Esophagus muscularis mucosa (tissue), 4 donors: ENCODE data around the gene UNG. TPM values are rescaled to one million over a fixed set of nuclear protein-coding genes. Genes with fewer than 3 reads are reported as not detected.

Experiments
- DNase-seq: peaks from one replicate; pipeline ENCODE4 v3.0.0-alpha.2; 2017; ENCODE audit errors: extremely low spot score
- H3K27ac ChIP-seq, 4 donors: fragments of 200-600 bp; sonication (generic); replicated peaks in 1 of 4; 1 replicate in 3 of 4; 2 replicates in 1 of 4; pipeline ENCODE4 v1.5.1; 2016 to 2019; ENCODE audit warnings: mild to moderate bottlenecking in 1 of 4
- H3K27me3 ChIP-seq, 4 donors: fragments of 200-600 bp; sonication (generic); one replicate each; pipeline versions ENCODE4 v1.5.1 to v1.6.0; 2016 to 2019
- H3K36me3 ChIP-seq, 4 donors: fragments of 200-600 bp; sonication (generic); one replicate each; pipeline ENCODE4 v1.5.1; 2016 to 2019
- H3K4me1 ChIP-seq, 4 donors: fragments of 200-600 bp; sonication (generic); one replicate each; pipeline ENCODE4 v1.5.1; 2016 to 2019
- H3K4me3 ChIP-seq, 4 donors: fragments of 200-600 bp; sonication (generic); 1 replicate in 2 of 4; 2 replicates in 2 of 4; pipeline ENCODE4 v1.5.1; 2016 to 2019; ENCODE audit warnings: mild to moderate bottlenecking in 4 of 4, moderate library complexity in 1 of 4
- H3K9me3 ChIP-seq, 4 donors: fragments of 200-600 bp; sonication (generic); 1 replicate in 3 of 4; 2 replicates in 1 of 4; pipeline ENCODE4 v1.5.1; 2016 to 2019
- EP300 ChIP-seq: sonication (generic); formaldehyde crosslinking; IDR thresholded peaks from one replicate; pipeline ENCODE4 v1.6.1; 2017; ENCODE audit warnings: antibody characterized with exemption
- POLR2A ChIP-seq: fragments of 450-650 bp; IDR thresholded peaks from one replicate; pipeline ENCODE4 v1.6.1; 2017; ENCODE audit warnings: antibody characterized with exemption, moderate library complexity, mild to moderate bottlenecking, low read depth
- POLR2AphosphoS5 ChIP-seq, 2 donors: sonication (generic); formaldehyde crosslinking; IDR thresholded peaks; one replicate each; pipeline ENCODE4 v1.6.1; 2017; ENCODE audit warnings: antibody characterized with exemption in 2 of 2
- WGBS: methylation state at CpG from one replicate; pipeline ENCODE4 v1.1.5; 2018; 5-methylcytosine and 5-hydroxymethylcytosine counted together
- intact Hi-C: fragments of 100-400 bp; cut with DNase I; formaldehyde crosslinking; loops from one replicate; pipeline ENCODE4 v1.15.1; 2023
- total RNA-seq, 4 donors: library from RNA; depleted of rRNA; stranded (reverse); fragments of >200 nt; gene quantifications; one replicate each; pipeline versions ENCODE4 v1.1.0 to v1.2.1, GENCODE V29; 2016
- TF ChIP-seq, protein P1 (sequence below), 3 experiments: fragments of 200-600 bp in 2 of 3; fragments of 450-650 bp in 1 of 3; sonication (generic) in 2 of 3; IDR thresholded peaks; one replicate each; pipeline ENCODE4 v1.5.1; 2017 to 2019; ENCODE audit warnings: antibody characterized with exemption in 3 of 3, mild to moderate bottlenecking in 2 of 3, moderate library complexity in 1 of 3

Gene UNG
- total RNA-seq, 4 donors from 2014 or later = 11.2 to 18.4 (median 14.3) TPM

DNA sequence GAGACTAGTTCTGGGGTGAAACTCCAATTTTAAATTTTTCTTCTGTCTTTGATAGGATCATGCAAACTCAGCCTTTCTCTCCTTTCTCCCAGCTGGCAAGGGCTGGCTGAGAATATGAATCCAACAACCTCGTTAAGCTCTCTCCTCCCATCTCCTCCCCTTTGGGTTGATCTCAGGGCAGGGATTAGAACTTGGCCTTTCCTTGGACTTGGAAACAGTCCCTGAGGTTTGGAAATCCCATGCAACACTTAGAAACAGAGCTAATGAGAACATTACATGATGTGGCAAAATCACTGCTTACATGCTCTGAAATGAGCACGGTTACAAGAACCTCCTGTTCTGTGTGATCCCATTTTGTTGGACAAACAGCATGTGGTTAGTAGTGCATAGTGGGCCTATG lies 50.6 kb downstream of the UNG start:
- no peaks in the 10 kb centered on the region for H3K9me3 ChIP-seq
- no peak for DNase-seq
- peaks cover 41 to 57% (median 48%) of the 10 kb centered on the region in 4 donors for H3K4me1 ChIP-seq
- H3K27ac ChIP-seq = peak overlapping the region; percentile 76 to 83 (median 80)
- H3K36me3 ChIP-seq = peaks cover 0 to 16% (median 0%) of the 10 kb centered on the region in 4 donors
- no peak overlapping the region for H3K4me3 ChIP-seq
- H3K27me3 ChIP-seq = no peaks in the 10 kb centered on the region
- WGBS = 22% methylated on average over 2 of the region's 2 CpGs
- intact Hi-C loops = no loop called here
- TF ChIP-seq POLR2A (no peak), EP300 (peak; percentile 4), POLR2AphosphoS5 (IDR thresholded peaks at IDR 0.05) (peak; percentile 84 to 91)
- TF ChIP-seq, protein P1, sequence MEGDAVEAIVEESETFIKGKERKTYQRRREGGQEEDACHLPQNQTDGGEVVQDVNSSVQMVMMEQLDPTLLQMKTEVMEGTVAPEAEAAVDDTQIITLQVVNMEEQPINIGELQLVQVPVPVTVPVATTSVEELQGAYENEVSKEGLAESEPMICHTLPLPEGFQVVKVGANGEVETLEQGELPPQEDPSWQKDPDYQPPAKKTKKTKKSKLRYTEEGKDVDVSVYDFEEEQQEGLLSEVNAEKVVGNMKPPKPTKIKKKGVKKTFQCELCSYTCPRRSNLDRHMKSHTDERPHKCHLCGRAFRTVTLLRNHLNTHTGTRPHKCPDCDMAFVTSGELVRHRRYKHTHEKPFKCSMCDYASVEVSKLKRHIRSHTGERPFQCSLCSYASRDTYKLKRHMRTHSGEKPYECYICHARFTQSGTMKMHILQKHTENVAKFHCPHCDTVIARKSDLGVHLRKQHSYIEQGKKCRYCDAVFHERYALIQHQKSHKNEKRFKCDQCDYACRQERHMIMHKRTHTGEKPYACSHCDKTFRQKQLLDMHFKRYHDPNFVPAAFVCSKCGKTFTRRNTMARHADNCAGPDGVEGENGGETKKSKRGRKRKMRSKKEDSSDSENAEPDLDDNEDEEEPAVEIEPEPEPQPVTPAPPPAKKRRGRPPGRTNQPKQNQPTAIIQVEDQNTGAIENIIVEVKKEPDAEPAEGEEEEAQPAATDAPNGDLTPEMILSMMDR (IDR thresholded peaks at IDR 0.05) = no peak

DNA sequence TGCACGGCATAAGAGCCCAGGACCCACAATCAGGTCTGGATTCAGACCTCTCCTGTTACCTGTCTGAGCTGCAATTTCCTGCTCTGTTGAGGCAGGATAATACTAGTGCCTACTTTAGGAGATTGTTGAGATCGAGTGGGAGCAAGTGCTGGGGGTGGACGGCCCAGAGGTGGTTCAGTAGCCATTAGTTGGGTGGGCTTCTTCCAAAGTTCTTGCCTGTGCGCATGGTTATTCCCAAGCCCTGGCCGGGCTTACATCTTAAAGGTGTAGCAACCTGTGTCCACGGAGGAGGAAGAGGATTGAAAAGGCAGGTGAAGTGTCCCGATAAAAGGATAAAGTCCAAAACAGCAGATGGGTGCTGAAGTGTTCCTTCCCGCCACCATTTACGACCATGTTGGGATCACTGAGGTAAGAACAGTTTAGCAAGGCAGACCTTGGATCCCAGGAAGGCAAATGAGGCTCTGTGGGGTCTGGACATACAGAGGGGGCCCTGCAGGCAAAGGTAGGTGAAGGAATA lies 52.8 kb downstream of the UNG start:
- TF ChIP-seq POLR2A (no peak), POLR2AphosphoS5 (IDR thresholded peaks at IDR 0.05) (no peak), EP300 (no peak)
- TF ChIP-seq, protein P1 (IDR thresholded peaks at IDR 0.05) = no peak
- Histone ChIP-seq H3K9me3 (no peaks in the 10 kb centered on the region), H3K4me1 (peaks cover 45 to 51% (median 46%) of the 10 kb centered on the region in 4 donors), H3K4me3 (no peak overlapping the region), H3K27ac (peak overlapping the region; percentile 76 to 83 (median 80)), H3K36me3 (peaks cover 0 to 16% (median 0%) of the 10 kb centered on the region in 4 donors), H3K27me3 (no peaks in the 10 kb centered on the region)
- no peak for DNase-seq
- intact Hi-C loops = no loop called here
- WGBS = 91% methylated on average over 9 of the region's 9 CpGs

DNA sequence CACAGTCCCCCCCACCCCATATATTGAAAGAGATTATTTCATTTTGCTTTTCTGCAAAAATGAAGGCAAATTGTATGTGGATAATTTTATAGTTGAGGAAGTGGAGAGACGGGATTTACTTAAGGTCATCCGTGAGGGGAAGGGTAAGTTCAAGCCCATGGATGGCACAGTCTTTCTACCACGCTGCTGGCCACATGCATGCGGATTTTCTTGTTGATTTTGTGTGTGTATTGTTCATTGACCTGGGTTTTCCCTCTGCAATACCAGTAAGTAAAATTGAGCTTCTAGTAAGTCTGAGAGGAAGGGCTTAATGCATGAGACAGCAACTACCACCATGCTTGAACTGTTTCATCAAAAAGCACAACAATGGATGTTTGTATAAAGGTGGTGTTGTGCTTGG lies 54.1 kb downstream of the UNG start:
- TF ChIP-seq POLR2AphosphoS5 (IDR thresholded peaks at IDR 0.05) = no peak
- TF ChIP-seq POLR2A = no peak
- TF ChIP-seq, protein P1 (IDR thresholded peaks at IDR 0.05) = no peak
- no peak for TF ChIP-seq EP300
- Histone ChIP-seq H3K9me3 (no peaks in the 10 kb centered on the region), H3K36me3 (peaks cover 0 to 16% (median 0%) of the 10 kb centered on the region in 4 donors), H3K27ac (peak overlapping the region in 1 of 4 donors; percentile 5), H3K27me3 (no peaks in the 10 kb centered on the region), H3K4me1 (peaks cover 45 to 52% (median 50%) of the 10 kb centered on the region in 4 donors), H3K4me3 (no peak overlapping the region)
- WGBS = 95% methylated on average over 4 of the region's 4 CpGs
- intact Hi-C loops = no loop called here
- no peak for DNase-seq

DNA sequence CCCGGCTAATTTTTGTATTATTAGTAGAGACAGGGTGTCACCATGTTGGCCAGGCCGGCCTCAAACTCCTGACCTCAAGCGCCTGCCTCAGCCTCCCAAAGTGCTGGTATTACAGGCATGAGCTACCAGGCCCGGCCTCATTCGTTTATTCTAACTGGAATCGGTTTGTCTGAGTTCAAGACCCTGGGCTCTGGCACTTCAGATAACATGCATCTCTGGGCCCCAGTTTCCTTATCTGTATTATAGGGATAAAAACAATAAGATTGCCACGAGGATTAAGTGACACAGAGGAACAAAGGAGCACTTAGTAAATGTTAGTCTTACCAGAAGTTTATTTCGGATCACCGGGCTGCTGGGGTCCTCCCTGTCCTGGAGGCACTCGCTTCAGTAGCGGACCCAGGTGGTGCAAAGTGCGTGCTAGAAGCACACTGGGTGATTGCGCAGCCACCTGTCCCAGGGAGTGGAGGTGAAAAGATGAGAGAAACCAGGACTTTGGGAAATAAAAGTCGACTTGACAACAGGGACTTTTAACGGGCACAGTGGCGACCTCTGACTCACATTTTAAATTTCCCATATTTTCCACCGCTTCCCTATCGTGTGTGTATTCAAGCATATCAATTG lies 56.5 kb downstream of the UNG start:
- TF ChIP-seq POLR2A (no peak), POLR2AphosphoS5 (IDR thresholded peaks at IDR 0.05) (no peak), EP300 (no peak)
- 36% methylated on average over 18 of the region's 18 CpGs for WGBS
- no peaks in the 10 kb centered on the region for H3K9me3 ChIP-seq
- H3K27me3 ChIP-seq = no peaks in the 10 kb centered on the region
- peak overlapping the region; percentile 66 to 86 (median 74) for H3K4me3 ChIP-seq
- peak overlapping the region; percentile 89 to 96 (median 92) for H3K27ac ChIP-seq
- H3K4me1 ChIP-seq = peaks cover 50 to 54% (median 53%) of the 10 kb centered on the region in 4 donors
- DNase-seq = no peak
- intact Hi-C loops = no loop called here
- H3K36me3 ChIP-seq = peaks cover 0 to 3% (median 0%) of the 10 kb centered on the region in 4 donors
